Kidney (tissue), 14 donors: ENCODE measurements around the gene EOLA1. TPM values are rescaled to one million over a fixed set of nuclear protein-coding genes. Genes with fewer than 3 reads are reported as not detected.
"Not testable (repeated sequence)": the region's sequence is repeated elsewhere in the genome, so short reads cannot be mapped to it uniquely, and the experiment has no call there.

Experiments
- DNase-seq, 5 donors: peaks; one replicate each; pipeline ENCODE4 v3.0.0-alpha.2; 2013 to 2020
- FAIRE-seq: peaks from 2 replicates; lab custom pipeline; 2012; peaks lifted over from hg19 to GRCh38; lab: Jason Lieb, UNC
- H3K27ac ChIP-seq, 2 donors: one replicate each; pipeline ENCODE4 v1.7.0; 2013; ENCODE audit warnings: low read depth in 2 of 2, low read length in 2 of 2, inconsistent platforms in 1 of 2
- H3K27me3 ChIP-seq: one replicate; pipeline ENCODE4 v1.7.1; 2013; ENCODE audit warnings: low read length, inconsistent platforms; ENCODE audit not compliant: control insufficient read depth, insufficient read depth
- H3K36me3 ChIP-seq, 3 donors: one replicate each; pipeline versions ENCODE4 v1.7.0 to v1.7.1; 2013; ENCODE audit warnings: low read length in 3 of 3, control low read depth in 1 of 3, inconsistent platforms in 1 of 3; ENCODE audit not compliant: insufficient read depth in 3 of 3, control insufficient read depth in 2 of 3
- H3K4me1 ChIP-seq, 3 donors: one replicate each; pipeline versions ENCODE4 v1.7.0 to v1.7.1; 2013; ENCODE audit warnings: low read length in 3 of 3, inconsistent platforms in 1 of 3, low read depth in 1 of 3; ENCODE audit not compliant: control insufficient read depth in 2 of 3, insufficient read depth in 2 of 3
- H3K4me3 ChIP-seq, 3 donors: one replicate each; pipeline versions ENCODE4 v1.7.0 to v1.8.1; 2013; ENCODE audit warnings: low read length in 3 of 3, control low read depth in 1 of 3, inconsistent platforms in 1 of 3
- H3K9ac ChIP-seq, 3 donors: one replicate each; pipeline versions ENCODE4 v1.7.0 to v1.7.1; 2013; ENCODE audit warnings: low read length in 3 of 3, control low read depth in 1 of 3, inconsistent platforms in 1 of 3
- H3K9me3 ChIP-seq, 3 donors: one replicate each; pipeline versions ENCODE4 v1.7.0 to v1.7.1; 2013; ENCODE audit warnings: low read length in 3 of 3, control low read depth in 1 of 3, inconsistent platforms in 1 of 3; ENCODE audit not compliant: control insufficient read depth in 2 of 3, insufficient read depth in 1 of 3
- intact Hi-C: fragments of 100-400 bp; cut with DNase I; formaldehyde crosslinking; loops from one replicate; pipeline ENCODE4 v1.11.1; 2022
- polyA plus RNA-seq: library from polyadenylated mRNA; stranded (reverse); fragments of 350-450 nt; fragmentation: Illumina TruSeq; extraction: RNeasy Lipid Tissue Mini Kit (QIAGEN cat#74804); gene quantifications from one replicate; pipeline ENCODE4 v1.2.3, GENCODE V29; 2014; ENCODE audit warnings: low read depth, low replicate concordance; ENCODE audit not compliant: insufficient read depth
- total RNA-seq: library from RNA; stranded (reverse); fragmentation: NEBNext Ultra II Directional; extraction: Animal tissue kit (Norgen Biotek cat#: 25700); gene quantifications from one replicate; pipeline ENCODE4 v1.2.1, GENCODE V29; 2021
- TF ChIP-seq, protein P1 (sequence below): IDR thresholded peaks from 3 replicates; pipeline ENCODE4 v1.5.1; 2012; ENCODE audit warnings: mild to moderate bottlenecking, moderate library complexity, borderline replicate concordance; ENCODE audit not compliant: insufficient read depth; ENCODE audit errors: extremely low read depth
- donor health status: control.
- donor health status: control.
- donor health status: control.
- donor health status: control.
- donor health status: control.
- donor health status: DM: yes; HTN: yes; CAD: no.
- donor health status: Normal renal cell carcinoma (clear cell type).

EOLA1 gene
- total and polyA plus RNA-seq, 2 donors from 2014 or later = 20.2 to 39.0 TPM

GRCh38 chrX:149497054-149497453 is 43.8 kb upstream of the EOLA1 start:
- Histone ChIP-seq H3K9ac (no peak overlapping the region), H3K4me1 (no peaks in the 10 kb centered on the region), H3K9me3 (no peaks in the 10 kb centered on the region), H3K4me3 (no peak overlapping the region), H3K27ac (no peak overlapping the region), H3K36me3 (peaks cover 2 to 56% (median 17%) of the 10 kb centered on the region in 3 donors), H3K27me3 (no peaks in the 10 kb centered on the region)
- no peak for FAIRE-seq
- TF ChIP-seq, protein P1, sequence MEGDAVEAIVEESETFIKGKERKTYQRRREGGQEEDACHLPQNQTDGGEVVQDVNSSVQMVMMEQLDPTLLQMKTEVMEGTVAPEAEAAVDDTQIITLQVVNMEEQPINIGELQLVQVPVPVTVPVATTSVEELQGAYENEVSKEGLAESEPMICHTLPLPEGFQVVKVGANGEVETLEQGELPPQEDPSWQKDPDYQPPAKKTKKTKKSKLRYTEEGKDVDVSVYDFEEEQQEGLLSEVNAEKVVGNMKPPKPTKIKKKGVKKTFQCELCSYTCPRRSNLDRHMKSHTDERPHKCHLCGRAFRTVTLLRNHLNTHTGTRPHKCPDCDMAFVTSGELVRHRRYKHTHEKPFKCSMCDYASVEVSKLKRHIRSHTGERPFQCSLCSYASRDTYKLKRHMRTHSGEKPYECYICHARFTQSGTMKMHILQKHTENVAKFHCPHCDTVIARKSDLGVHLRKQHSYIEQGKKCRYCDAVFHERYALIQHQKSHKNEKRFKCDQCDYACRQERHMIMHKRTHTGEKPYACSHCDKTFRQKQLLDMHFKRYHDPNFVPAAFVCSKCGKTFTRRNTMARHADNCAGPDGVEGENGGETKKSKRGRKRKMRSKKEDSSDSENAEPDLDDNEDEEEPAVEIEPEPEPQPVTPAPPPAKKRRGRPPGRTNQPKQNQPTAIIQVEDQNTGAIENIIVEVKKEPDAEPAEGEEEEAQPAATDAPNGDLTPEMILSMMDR = no peak
- intact Hi-C loops = no loop called here
- DNase-seq = no peak

DNA sequence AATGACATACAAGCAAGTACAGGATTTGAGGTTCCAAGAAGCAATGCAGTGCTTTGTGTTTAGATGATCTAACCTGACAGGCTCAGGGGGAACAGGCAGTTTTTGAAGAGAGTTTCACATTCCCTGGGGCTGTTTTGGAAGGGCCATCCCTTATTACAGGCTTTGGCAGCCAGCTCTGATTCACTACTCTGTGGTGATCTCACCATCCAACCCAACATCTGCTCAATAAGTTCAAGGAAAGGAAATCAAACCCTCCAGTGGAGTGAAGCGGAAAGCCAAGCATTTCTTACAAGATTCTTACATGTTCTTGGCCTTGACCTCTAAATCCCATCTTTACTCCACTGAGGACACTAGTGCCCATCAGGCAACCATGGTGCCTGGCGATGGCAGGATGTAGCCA is 43.2 kb upstream of the EOLA1 start:
- FAIRE-seq (no peak), DNase-seq (no peak)
- H3K27me3 ChIP-seq = no peaks in the 10 kb centered on the region
- H3K27ac ChIP-seq = no peak overlapping the region
- no peaks in the 10 kb centered on the region for H3K4me1 ChIP-seq
- H3K4me3 ChIP-seq = no peak overlapping the region
- TF ChIP-seq, protein P1 = no peak
- intact Hi-C loops = no loop called here
- peaks cover 2 to 60% (median 19%) of the 10 kb centered on the region in 3 donors for H3K36me3 ChIP-seq
- H3K9ac ChIP-seq = no peak overlapping the region
- H3K9me3 ChIP-seq = no peaks in the 10 kb centered on the region

DNA sequence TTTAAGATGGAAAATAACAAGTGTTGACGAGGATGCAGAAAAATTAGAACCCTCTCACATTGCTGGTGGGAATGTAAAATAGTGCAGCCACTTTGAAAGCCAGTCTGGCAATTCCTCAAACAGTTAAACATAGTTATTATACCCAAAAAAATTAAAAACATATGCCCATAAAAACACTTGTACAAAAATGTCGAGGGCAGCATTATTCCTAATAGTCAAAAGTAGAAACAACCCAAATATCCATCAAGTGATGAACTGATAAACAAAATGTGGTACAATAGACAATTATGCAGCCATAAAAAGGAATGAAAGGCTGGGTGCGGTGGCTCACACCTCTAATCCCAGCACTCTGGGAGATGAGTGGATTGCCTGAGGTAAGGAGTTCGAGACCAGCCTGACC is 42.0 kb upstream of the EOLA1 start:
- FAIRE-seq = no peak
- TF ChIP-seq, protein P1 = no peak
- intact Hi-C loops = no loop called here

GRCh38 chrX:149499766-149500165 is 41.0 kb upstream of the EOLA1 start:
- Histone ChIP-seq H3K9me3 (no peaks in the 10 kb centered on the region), H3K36me3 (peaks cover 2 to 49% (median 18%) of the 10 kb centered on the region in 3 donors), H3K4me3 (no peak overlapping the region), H3K4me1 (peaks cover 0 to 4% (median 0%) of the 10 kb centered on the region in 3 donors), H3K27ac (no peak overlapping the region), H3K9ac (no peak overlapping the region), H3K27me3 (no peaks in the 10 kb centered on the region)
- TF ChIP-seq, protein P1 = no peak
- intact Hi-C loops = no loop called here
- DNase-seq = no peak
- no peak for FAIRE-seq

More for the DNA sequence above, 42.0 kb upstream of the EOLA1 start:
- H3K9me3 ChIP-seq = no peaks in the 10 kb centered on the region
- no peaks in the 10 kb centered on the region for H3K27me3 ChIP-seq
- H3K4me3 ChIP-seq = no peak overlapping the region
- H3K27ac ChIP-seq = no peak overlapping the region
- peaks cover 2 to 56% (median 19%) of the 10 kb centered on the region in 3 donors for H3K36me3 ChIP-seq
- H3K9ac ChIP-seq = no peak overlapping the region
- DNase-seq = no peak
- H3K4me1 ChIP-seq = no peaks in the 10 kb centered on the region

GRCh38 chrX:149502923-149503322 is 37.9 kb upstream of the EOLA1 start:
- intact Hi-C loops, H3K27me3 ChIP-seq, H3K9ac ChIP-seq, H3K9me3 ChIP-seq, DNase-seq, FAIRE-seq, H3K27ac ChIP-seq, H3K4me3 ChIP-seq, H3K4me1 ChIP-seq: not testable (repeated sequence)
- H3K36me3 ChIP-seq = peaks cover 0 to 22% (median 4%) of the 10 kb centered on the region in 3 donors
